HG03064 (cell line): Measurements from ENCODE around the gene HS3ST3B1.
A peak's percentile ranks its signal among the peaks of the same experiment; 100 is the strongest.

Experiments used
- ATAC-seq: cut with Tn5 transposase; IDR thresholded peaks from one replicate; pipeline ENCODE4 v1.9.1; 2021; ENCODE audit warnings: low read depth; ENCODE audit not compliant: unreplicated experiment

Gene HS3ST3B1

GRCh38 chr17:14300575-14301278 is at the start of gene HS3ST3B1:
HS3ST3B1 (plus strand) TSS chr17:14301081; CDS start chr17:14301519, 438 bp downstream.
- ATAC-seq = peak; percentile 69

- no peak for ATAC-seq
Observed at GRCh38 chr17:14261406-14261805, 39.5 kb upstream of the HS3ST3B1 start.

- no peak for ATAC-seq
Observed at GRCh38 chr17:14268264-14268663, 32.6 kb upstream of the HS3ST3B1 start.

GRCh38 chr17:14269473-14269872 is 31.4 kb upstream of the HS3ST3B1 start:
- ATAC-seq = no peak

- ATAC-seq = no peak
Observed at GRCh38 chr17:14270508-14270907, 30.4 kb upstream of the HS3ST3B1 start.

- ATAC-seq = no peak
Observed at GRCh38 chr17:14276535-14277250, 24.2 kb upstream of the HS3ST3B1 start.

GRCh38 chr17:14281530-14281929 is 19.4 kb upstream of the HS3ST3B1 start:
- no peak for ATAC-seq

GRCh38 chr17:14282726-14283125 is 18.2 kb upstream of the HS3ST3B1 start:
- no peak for ATAC-seq

- no peak for ATAC-seq
Observed at GRCh38 chr17:14289162-14289561, 11.7 kb upstream of the HS3ST3B1 start.

GRCh38 chr17:14294876-14295275 is 6.0 kb upstream of the HS3ST3B1 start:
- ATAC-seq = no peak

- ATAC-seq = no peak
Observed at GRCh38 chr17:14295676-14296075, 5.2 kb upstream of the HS3ST3B1 start.

- ATAC-seq = no peak
Observed at GRCh38 chr17:14296166-14296910, 4.5 kb upstream of the HS3ST3B1 start.

GRCh38 chr17:14297161-14297851 is 3.6 kb upstream of the HS3ST3B1 start:
- no peak for ATAC-seq

GRCh38 chr17:14298221-14298946 is 2.5 kb upstream of the HS3ST3B1 start:
- ATAC-seq = no peak

GRCh38 chr17:14298947-14299279 is 2.0 kb upstream of the HS3ST3B1 start:
- ATAC-seq = no peak

- no peak for ATAC-seq
Observed at GRCh38 chr17:14299280-14300141, 1.4 kb upstream of the HS3ST3B1 start.

- ATAC-seq = peak; percentile 3
Observed at GRCh38 chr17:14301279-14302090, 604 bp downstream of the HS3ST3B1 start.

GRCh38 chr17:14302091-14302430 is 1.2 kb downstream of the HS3ST3B1 start:
- ATAC-seq = no peak
